ENCODE results near the gene TFR2. TPM values are rescaled to one million over a fixed set of nuclear protein-coding genes. Genes with fewer than 3 reads are reported as not detected.

The TFR2 gene
- total and polyA plus RNA-seq, 2 of the 13 experiments (the other 11 are each of a cell fraction or from before 2014, with no cell fraction given): 36.9 to 64.2 TPM

DNA sequence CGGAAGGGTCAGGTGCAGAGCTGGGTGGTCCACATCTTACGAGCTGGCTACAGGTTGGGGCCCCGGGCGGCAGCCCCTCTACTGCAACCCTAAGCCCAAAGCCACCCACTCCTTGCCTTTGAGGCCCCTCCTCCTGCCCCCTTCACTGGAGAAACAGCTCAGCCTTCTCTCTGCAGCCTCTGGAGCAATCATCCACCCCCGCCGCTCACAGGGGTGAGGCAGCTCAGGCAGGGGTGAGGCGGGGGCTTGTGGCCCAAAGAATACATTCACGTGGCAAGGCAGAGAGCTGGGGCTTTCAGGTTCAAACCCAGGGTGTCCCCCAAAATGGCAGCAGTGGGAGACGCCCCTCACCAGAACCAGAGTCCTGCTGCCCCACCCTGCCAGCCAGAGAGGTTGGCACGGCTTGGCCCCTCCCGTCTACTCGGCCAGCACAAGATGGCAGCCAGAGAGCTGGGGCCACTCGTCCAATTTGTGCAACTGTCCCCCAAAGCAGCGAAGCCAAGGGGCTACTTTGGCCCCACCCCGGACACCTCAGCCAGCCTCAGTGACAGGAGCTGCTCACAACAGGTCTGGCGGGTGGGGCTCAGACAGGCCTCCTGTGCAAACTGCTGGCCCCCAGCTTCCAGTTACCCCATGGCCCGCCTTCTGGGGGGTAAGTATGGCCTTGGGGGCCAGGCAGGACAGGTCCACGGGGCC is 39.4 kb upstream of the TFR2 start (continued):
- TF ChIP-seq ZNF383 (CRISPR knock-in tag; IDR thresholded peaks at IDR 0.05; ENCODE audit: borderline replicate concordance): no peak
- no peak for TF ChIP-seq RARA (CRISPR knock-in tag; IDR thresholded peaks at IDR 0.05)
- TF ChIP-seq NRL (CRISPR knock-in tag; IDR thresholded peaks at IDR 0.05; ENCODE audit: borderline replicate concordance): peak; percentile 35; the same call in 1 of the 2 replicates
- TF ChIP-seq PAWR (CRISPR knock-in tag; IDR thresholded peaks at IDR 0.05; ENCODE audit: borderline replicate concordance): no peak
- no peak for TF ChIP-seq FOXK2 (IDR thresholded peaks at IDR 0.05)
- TF ChIP-seq ZNF687 (CRISPR knock-in tag; IDR thresholded peaks at IDR 0.05): no peak
- TF ChIP-seq STAT5B (CRISPR knock-in tag; IDR thresholded peaks at IDR 0.05): no peak
- no peak for TF ChIP-seq ZNF260 (CRISPR knock-in tag; IDR thresholded peaks at IDR 0.05; ENCODE audit: borderline replicate concordance, low read depth)
- TF ChIP-seq U2AF2 (IDR thresholded peaks at IDR 0.05; ENCODE audit: low read depth, low read length): no peak
- no peak for TF ChIP-seq ZBED4 (CRISPR knock-in tag; IDR thresholded peaks at IDR 0.05; ENCODE audit: borderline replicate concordance)
